ENCODE results near the gene CAMKK2. TPM values are rescaled to one million over a fixed set of nuclear protein-coding genes. Genes with fewer than 3 reads are reported as not detected.

The CAMKK2 gene
- total RNA-seq, 4 donors from 2014 or later, result 16.8 to 32.6 (median 21.2) TPM

GRCh38 chr12:121273364-121273896 lies 23.1 kb downstream of the CAMKK2 start:
- intact Hi-C loops (cut with DNase I), result no loop called here
- no peaks in the 10 kb centered on the region for H3K9me3 ChIP-seq
- no peak overlapping the region for H3K27ac ChIP-seq
- H3K27me3 ChIP-seq, result no peaks in the 10 kb centered on the region
- whole genome bisulfite sequencing, 2 donors, result 90 to 97% methylated on average over 2 to 10 of the region's 14 CpGs
- peaks cover 0 to 21% (median 6%) of the 10 kb centered on the region in 3 donors for H3K4me1 ChIP-seq
- TF ChIP-seq POLR2A (IDR thresholded peaks at IDR 0.05), result no peak
- TF ChIP-seq CTCF (IDR thresholded peaks at IDR 0.05), result no peak
- no peak overlapping the region for H3K4me3 ChIP-seq
- no peak for DNase-seq
- H3K36me3 ChIP-seq, result peaks cover 12 to 59% (median 30%) of the 10 kb centered on the region in 3 donors

- intact Hi-C loops (cut with DNase I), result no loop called here
- H3K4me1 ChIP-seq, result peaks cover 0 to 5% (median 0%) of the 10 kb centered on the region in 3 donors
- H3K27ac ChIP-seq, result no peak overlapping the region
- peaks cover 13 to 94% (median 38%) of the 10 kb centered on the region in 3 donors for H3K36me3 ChIP-seq
- no peak overlapping the region for H3K4me3 ChIP-seq
- WGBS, 2 donors, result 86 to 96% methylated on average over 1 of the region's 1 CpG
- TF ChIP-seq POLR2A (IDR thresholded peaks at IDR 0.05), result no peak
- no peak for TF ChIP-seq CTCF (IDR thresholded peaks at IDR 0.05)
- H3K27me3 ChIP-seq, result no peaks in the 10 kb centered on the region
- no peaks in the 10 kb centered on the region for H3K9me3 ChIP-seq
- no peak for DNase-seq
Observed at GRCh38 chr12:121267822-121268221, 28.7 kb downstream of the CAMKK2 start.

- Histone ChIP-seq H3K27ac (no peak overlapping the region), H3K27me3 (no peaks in the 10 kb centered on the region), H3K36me3 (peaks cover 13 to 100% (median 39%) of the 10 kb centered on the region in 3 donors), H3K9me3 (no peaks in the 10 kb centered on the region), H3K4me1 (peaks cover 0 to 5% (median 0%) of the 10 kb centered on the region in 3 donors), H3K4me3 (no peak overlapping the region)
- intact Hi-C loops (cut with DNase I), result no loop called here
- no peak for DNase-seq
- WGBS, 2 donors, result 82 to 87% methylated on average over 10 of the region's 10 CpGs
- no peak for TF ChIP-seq POLR2A (IDR thresholded peaks at IDR 0.05)
- TF ChIP-seq CTCF (IDR thresholded peaks at IDR 0.05), result no peak
Observed at GRCh38 chr12:121264951-121265515, 31.5 kb downstream of the CAMKK2 start.

GRCh38 chr12:121264135-121264534 lies 32.4 kb downstream of the CAMKK2 start:
- intact Hi-C loops (cut with DNase I), result no loop called here
- peaks cover 13 to 100% (median 37%) of the 10 kb centered on the region in 3 donors for H3K36me3 ChIP-seq

More at GRCh38 chr12:121264135-121264534, 32.4 kb downstream of the CAMKK2 start:
- DNase-seq, result no peak
- H3K27ac ChIP-seq, result no peak overlapping the region
- H3K4me3 ChIP-seq, result no peak overlapping the region
- H3K27me3 ChIP-seq, result no peaks in the 10 kb centered on the region
- TF ChIP-seq CTCF (IDR thresholded peaks at IDR 0.05) (no peak), POLR2A (IDR thresholded peaks at IDR 0.05) (no peak)
- no peaks in the 10 kb centered on the region for H3K9me3 ChIP-seq
- 94 to 100% methylated on average over 6 to 7 of the region's 8 CpGs for WGBS, 2 donors
- H3K4me1 ChIP-seq, result peaks cover 0 to 5% (median 0%) of the 10 kb centered on the region in 3 donors
